Keratinocyte (primary cell): Measurements from ENCODE around the gene CAND1. TPM values are rescaled to one million over a fixed set of nuclear protein-coding genes. Genes with fewer than 3 reads are reported as not detected.

Experiments
- DNase-seq: peaks from one replicate; pipeline ENCODE4 v3.0.0-alpha.2; 2011; ENCODE audit warnings: low read depth, missing footprints, low spot score
- FAIRE-seq: peaks from 2 replicates; lab custom pipeline; 2011; peaks lifted over from hg19 to GRCh38; lab: Jason Lieb, UNC
- H2AFZ ChIP-seq: 2 replicates; pipeline ENCODE4 v1.6.0; 2012; ENCODE audit warnings: low read length, control low read depth, inconsistent platforms; ENCODE audit not compliant: control insufficient read depth
- H3K27ac ChIP-seq: 2 replicates; pipeline ENCODE4 v1.5.1; 2011; ENCODE audit warnings: low read length; ENCODE audit not compliant: control insufficient read depth, insufficient read depth
- H3K27me3 ChIP-seq: 3 replicates; pipeline ENCODE4 v1.6.0; 2011; ENCODE audit warnings: low read length; ENCODE audit not compliant: control insufficient read depth, insufficient read depth; ENCODE audit errors: extremely low read depth
- H3K36me3 ChIP-seq, 2 experiments: 2 replicates in 1 of 2; 3 replicates in 1 of 2; pipeline ENCODE4 v1.5.1; 2011; ENCODE audit warnings: low read length in 2 of 2, mild to moderate bottlenecking in 1 of 2; ENCODE audit not compliant: control insufficient read depth in 2 of 2, insufficient read depth in 2 of 2; ENCODE audit errors: extremely low read depth in 1 of 2
- H3K4me1 ChIP-seq: 3 replicates; pipeline ENCODE4 v1.5.1; 2011; ENCODE audit warnings: low read length; ENCODE audit not compliant: control insufficient read depth, insufficient read depth; ENCODE audit errors: extremely low read depth
- H3K4me2 ChIP-seq: 3 replicates; pipeline ENCODE4 v1.6.0; 2011; ENCODE audit warnings: low read depth, low read length; ENCODE audit not compliant: control insufficient read depth, insufficient read depth; ENCODE audit errors: extremely low read depth
- H3K4me3 ChIP-seq, 3 experiments: fragments of 200-600 bp in 1 of 3; sonication (generic) in 1 of 3; 2 replicates in 2 of 3; 3 replicates in 1 of 3; pipeline ENCODE4 v1.5.1; 2011 to 2016; ENCODE audit warnings: low read length in 3 of 3, mild to moderate bottlenecking in 3 of 3, control low read depth in 2 of 3, inconsistent platforms in 1 of 3, low read depth in 1 of 3, mixed read lengths in 1 of 3, mixed run types in 1 of 3, moderate library complexity in 1 of 3; ENCODE audit not compliant: control insufficient read depth in 2 of 3, insufficient read depth in 2 of 3; ENCODE audit errors: extremely low read depth in 1 of 3
- H3K79me2 ChIP-seq: 2 replicates; pipeline ENCODE4 v1.6.0; 2012; ENCODE audit warnings: low read length; ENCODE audit not compliant: control insufficient read depth, insufficient read depth
- H3K9ac ChIP-seq: 3 replicates; pipeline ENCODE4 v1.6.0; 2011; ENCODE audit warnings: low read length; ENCODE audit not compliant: control insufficient read depth, insufficient read depth; ENCODE audit errors: extremely low read depth
- H3K9me1 ChIP-seq: 3 replicates; pipeline ENCODE4 v1.6.0; 2011; ENCODE audit warnings: low read length; ENCODE audit not compliant: control insufficient read depth, insufficient read depth; ENCODE audit errors: extremely low read depth
- H3K9me3 ChIP-seq: 2 replicates; pipeline ENCODE4 v1.5.1; 2012; ENCODE audit warnings: low read depth, low read length; ENCODE audit not compliant: control insufficient read depth
- H4K20me1 ChIP-seq: 3 replicates; pipeline ENCODE4 v1.6.0; 2011; ENCODE audit warnings: low read length; ENCODE audit not compliant: control insufficient read depth, insufficient read depth; ENCODE audit errors: extremely low read depth
- EZH2 ChIP-seq: IDR thresholded peaks from one replicate; pipeline ENCODE4 v1.6.1; 2012; ENCODE audit warnings: inconsistent platforms, mild to moderate bottlenecking, low read length, moderate library complexity
- dilution Hi-C: fragments of 300-500 bp; cut with MboI; formaldehyde crosslinking; loops from one replicate; pipeline ENCODE4 v1.7.0; 2020; ENCODE audit warnings: low sequenced_read_pairs; ENCODE audit not compliant: extremely low pct_ligation_motif_present
- polyA plus RNA-seq, 5 experiments: library from polyadenylated mRNA; depleted of rRNA in 3 of 5; stranded (reverse) in 3 of 5; stranded (forward) in 1 of 5; unstranded in 1 of 5; fragments of >200 nt; gene quantifications; 1 replicate in 1 of 5; 2 replicates in 3 of 5; 3 replicates in 1 of 5; pipeline versions ENCODE4 v1.2.1 to v1.2.3, GENCODE V29; 2011 to 2012; ENCODE audit warnings: missing spikeins in 2 of 5, low read depth in 1 of 5, low replicate concordance in 1 of 5
- TF ChIP-seq, protein P1 (sequence below), 3 experiments: IDR thresholded peaks in 1 of 3; conservative IDR thresholded peaks in 1 of 3; optimal IDR thresholded peaks in 1 of 3; 2 replicates in 2 of 3; 3 replicates in 1 of 3; pipeline versions ENCODE3 to v1.5.1; 2011; ENCODE audit warnings: low read length in 3 of 3, mild to moderate bottlenecking in 3 of 3, moderate library complexity in 2 of 3, control low read depth in 1 of 3, inconsistent platforms in 1 of 3; ENCODE audit not compliant: insufficient read depth in 2 of 3; ENCODE audit errors: extremely low read depth in 1 of 3

The CAND1 gene
- polyA plus RNA-seq, 1 donor (not counting 4 experiments of a cell fraction or from before 2014, with no cell fraction given), result 121 TPM

DNA sequence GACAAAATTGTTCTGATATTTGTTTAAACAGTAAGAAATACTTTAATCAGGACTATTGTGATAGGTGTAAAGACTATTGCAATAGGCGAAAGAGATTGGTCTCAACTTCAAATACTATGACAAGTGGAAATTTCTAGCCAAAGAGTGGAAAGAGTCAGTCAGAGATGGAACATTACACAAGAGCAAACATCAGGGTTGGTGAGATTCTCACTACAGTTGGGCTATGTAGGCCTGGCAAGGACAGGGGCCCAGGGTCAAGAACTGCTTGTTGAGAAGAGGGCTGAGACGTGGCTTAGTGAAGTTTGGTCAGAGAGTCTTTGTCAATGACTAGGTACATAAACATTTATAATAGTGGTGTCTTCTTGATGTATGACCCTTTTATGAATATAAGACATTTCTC, 19.4 kb downstream of the CAND1 start:
- dilution Hi-C loops, result no loop called here
- H3K27me3 ChIP-seq, result no peaks in the 10 kb centered on the region
- H4K20me1 ChIP-seq, result no peaks in the 10 kb centered on the region
- H3K4me3 ChIP-seq, result no peak overlapping the region
- H3K9me1 ChIP-seq, result no peaks in the 10 kb centered on the region
- no peak overlapping the region for H3K4me2 ChIP-seq
- H3K9ac ChIP-seq, result no peak overlapping the region
- TF ChIP-seq EZH2, result no peak
- TF ChIP-seq, protein P1, sequence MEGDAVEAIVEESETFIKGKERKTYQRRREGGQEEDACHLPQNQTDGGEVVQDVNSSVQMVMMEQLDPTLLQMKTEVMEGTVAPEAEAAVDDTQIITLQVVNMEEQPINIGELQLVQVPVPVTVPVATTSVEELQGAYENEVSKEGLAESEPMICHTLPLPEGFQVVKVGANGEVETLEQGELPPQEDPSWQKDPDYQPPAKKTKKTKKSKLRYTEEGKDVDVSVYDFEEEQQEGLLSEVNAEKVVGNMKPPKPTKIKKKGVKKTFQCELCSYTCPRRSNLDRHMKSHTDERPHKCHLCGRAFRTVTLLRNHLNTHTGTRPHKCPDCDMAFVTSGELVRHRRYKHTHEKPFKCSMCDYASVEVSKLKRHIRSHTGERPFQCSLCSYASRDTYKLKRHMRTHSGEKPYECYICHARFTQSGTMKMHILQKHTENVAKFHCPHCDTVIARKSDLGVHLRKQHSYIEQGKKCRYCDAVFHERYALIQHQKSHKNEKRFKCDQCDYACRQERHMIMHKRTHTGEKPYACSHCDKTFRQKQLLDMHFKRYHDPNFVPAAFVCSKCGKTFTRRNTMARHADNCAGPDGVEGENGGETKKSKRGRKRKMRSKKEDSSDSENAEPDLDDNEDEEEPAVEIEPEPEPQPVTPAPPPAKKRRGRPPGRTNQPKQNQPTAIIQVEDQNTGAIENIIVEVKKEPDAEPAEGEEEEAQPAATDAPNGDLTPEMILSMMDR (optimal IDR thresholded peaks at IDR 0.05 in 1 of 3, IDR thresholded peaks at IDR 0.05 in 1 of 3, conservative IDR thresholded peaks at IDR 0.05 in 1 of 3; ENCODE audit: extremely low read depth in 1 of 3, insufficient read depth in 2 of 3, low read length in 3 of 3), result no peak
- DNase-seq, result no peak
- H3K9me3 ChIP-seq, result no peaks in the 10 kb centered on the region
- H3K4me1 ChIP-seq, result no peaks in the 10 kb centered on the region
- H2AFZ ChIP-seq, result no peak overlapping the region
- H3K27ac ChIP-seq, result no peak overlapping the region
- no peak for FAIRE-seq
- H3K79me2 ChIP-seq, result peaks cover 81% of the 10 kb centered on the region
- peaks cover 0 to 2% of the 10 kb centered on the region in 2 experiments for H3K36me3 ChIP-seq

DNA sequence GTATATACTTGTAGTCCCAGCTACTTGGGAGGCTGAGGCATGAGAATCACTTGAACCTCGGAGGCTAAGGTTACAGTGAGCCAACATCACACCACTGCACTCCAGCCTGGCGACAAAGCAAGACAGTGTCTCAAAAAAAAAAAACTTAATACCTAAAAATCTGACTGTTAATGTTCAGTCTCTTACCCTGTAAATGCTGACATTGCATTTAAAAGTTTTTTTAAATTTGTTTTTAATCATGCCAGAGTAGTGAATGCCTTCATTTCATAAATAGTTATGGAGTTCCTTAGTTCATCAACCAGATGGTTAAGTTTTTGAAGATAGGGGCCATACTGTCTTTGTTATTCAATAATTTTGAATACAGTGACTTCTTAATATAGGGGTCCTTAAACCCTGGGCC, 21.2 kb downstream of the CAND1 start:
- Histone ChIP-seq H3K79me2 (peaks cover 75% of the 10 kb centered on the region), H2AFZ (no peak overlapping the region), H3K9ac (no peak overlapping the region), H4K20me1 (no peaks in the 10 kb centered on the region), H3K4me2 (no peak overlapping the region), H3K4me1 (no peaks in the 10 kb centered on the region), H3K4me3 (no peak overlapping the region), H3K9me1 (no peaks in the 10 kb centered on the region), H3K27me3 (no peaks in the 10 kb centered on the region), H3K9me3 (no peaks in the 10 kb centered on the region), H3K36me3 (peaks cover under 1 to 1% of the 10 kb centered on the region in 2 experiments), H3K27ac (no peak overlapping the region)
- FAIRE-seq (no peak), DNase-seq (no peak)
- TF ChIP-seq EZH2, result no peak
- TF ChIP-seq, protein P1 (optimal IDR thresholded peaks at IDR 0.05 in 1 of 3, IDR thresholded peaks at IDR 0.05 in 1 of 3, conservative IDR thresholded peaks at IDR 0.05 in 1 of 3; ENCODE audit: extremely low read depth in 1 of 3, insufficient read depth in 2 of 3, low read length in 3 of 3), result no peak
- dilution Hi-C loops, result no loop called here
